HCT116 (cell line): ENCODE data around the gene CACNA1S. TPM values are rescaled to one million over a fixed set of nuclear protein-coding genes. Genes with fewer than 3 reads are reported as not detected.

Experiments used
- ATAC-seq: fragments of 200-7000 bp; cut with Tn5 transposase; 2 replicates; pipeline ENCODE4 v1.9.1; 2020; ENCODE audit warnings: mild to moderate bottlenecking, moderate library complexity
- BruUV-seq: library from RNA; stranded (reverse); fragments of 400-500 nt; replicated peaks from 2 replicates; lab custom pipeline; 2021; lab: Mats Ljungman, UMichigan
- CTCF ChIA-PET: fragments of 300-600 bp; sonication (Branson Sonifier 250); formaldehyde crosslinking; loops from one replicate; lab custom pipeline; 2021; ENCODE audit warnings: antibody characterized with exemption; lab: Charles Lee
- POLR2A ChIA-PET: fragments of 300-600, 350-600 bp; sonication (Branson Sonifier 250); formaldehyde crosslinking; loops from one replicate; lab custom pipeline; 2021; ENCODE audit warnings: antibody characterized with exemption; lab: Charles Lee
- RAD21 ChIA-PET, 2 experiments: fragments of 300-600 bp; sonication (Branson Sonifier 250); formaldehyde crosslinking; loops; one replicate each; lab custom pipeline; 2023; ENCODE audit warnings: low total read pairs in 2 of 2; ENCODE audit not compliant: uncharacterized antibody in 2 of 2, unreplicated experiment in 2 of 2, low non-redundant PET in 1 of 2; lab: Charles Lee
- DNase-seq: peaks from one replicate; pipeline ENCODE4 v3.0.0-alpha.2; 2010; ENCODE audit warnings: low read depth, low spot score
- H2AFZ ChIP-seq: fragments of 200-600 bp; shearing (Covaris generic), sonication (generic); 2 replicates; pipeline ENCODE4 v1.6.1; 2017; ENCODE audit warnings: low read depth, mixed run types, mixed read lengths, antibody characterized with exemption, low read length; ENCODE audit not compliant: poor library complexity, severe bottlenecking
- H3K27ac ChIP-seq: 2 replicates; pipeline ENCODE4 v1.5.1; 2012; ENCODE audit warnings: low read depth, low read length
- H3K27me3 ChIP-seq: fragments of 200-600 bp; sonication (generic); 2 replicates; pipeline ENCODE4 v1.6.1; 2016; ENCODE audit warnings: mixed run types, low read length, mixed read lengths; ENCODE audit not compliant: insufficient read depth
- H3K36me3 ChIP-seq, 2 experiments: fragments of 200-500 bp in 1 of 2; fragments of 200-600 bp in 1 of 2; sonication (Bioruptor generic) in 1 of 2; sonication (generic) in 1 of 2; 2 replicates each; pipeline versions ENCODE4 v1.5.1 to v1.6.1; 2014 to 2016; ENCODE audit warnings: low read length in 2 of 2, inconsistent platforms in 1 of 2, mixed read lengths in 1 of 2, mixed run types in 1 of 2; ENCODE audit not compliant: insufficient read depth in 2 of 2, control insufficient read depth in 1 of 2
- H3K4me1 ChIP-seq, 2 experiments: fragments of 200-600 bp in 1 of 2; sonication (generic) in 1 of 2; 2 replicates each; pipeline versions ENCODE4 v1.5.1 to v1.6.1; 2012 to 2017; ENCODE audit warnings: low read length in 2 of 2, inconsistent platforms in 1 of 2, mild to moderate bottlenecking in 1 of 2, mixed read lengths in 1 of 2, mixed run types in 1 of 2, moderate library complexity in 1 of 2; ENCODE audit not compliant: insufficient read depth in 2 of 2, control insufficient read depth in 1 of 2
- H3K4me2 ChIP-seq: fragments of 200-600 bp; sonication (generic); 2 replicates; pipeline ENCODE4 v1.6.1; 2017; ENCODE audit warnings: mixed run types, low read length, mixed read lengths
- H3K4me3 ChIP-seq, 2 experiments: fragments of 200-600 bp in 1 of 2; sonication (generic) in 1 of 2; replicated peaks in 1 of 2; 2 replicates each; pipeline ENCODE4 v1.5.1; 2011 to 2016; ENCODE audit warnings: low read length in 2 of 2, control low read depth in 1 of 2, low read depth in 1 of 2, mild to moderate bottlenecking in 1 of 2, mixed read lengths in 1 of 2, mixed run types in 1 of 2
- H3K79me2 ChIP-seq: fragments of 200-600 bp; sonication (generic); 2 replicates; pipeline ENCODE4 v1.6.1; 2017; ENCODE audit warnings: mild to moderate bottlenecking, mixed run types, low read length, moderate library complexity, mixed read lengths; ENCODE audit not compliant: insufficient read depth
- H3K9ac ChIP-seq: fragments of 200-600 bp; sonication (generic); 2 replicates; pipeline ENCODE4 v1.6.1; 2016; ENCODE audit warnings: low read length, mixed read lengths
- H3K9me2 ChIP-seq: fragments of 200-600 bp; sonication (generic), shearing (Covaris generic); 2 replicates; pipeline ENCODE4 v1.6.1; 2017; ENCODE audit warnings: mixed run types, mild to moderate bottlenecking, moderate library complexity; ENCODE audit not compliant: insufficient read depth
- H3K9me3 ChIP-seq, 2 experiments: fragments of 200-500 bp in 1 of 2; fragments of 200-600 bp in 1 of 2; sonication (Bioruptor generic) in 1 of 2; sonication (generic) in 1 of 2; 2 replicates each; pipeline ENCODE4 v1.6.1; 2014 to 2017; ENCODE audit warnings: low read length in 2 of 2, mixed read lengths in 2 of 2, inconsistent platforms in 1 of 2, low read depth in 1 of 2, mild to moderate bottlenecking in 1 of 2, mixed run types in 1 of 2, moderate library complexity in 1 of 2; ENCODE audit not compliant: control insufficient read depth in 1 of 2, insufficient read depth in 1 of 2
- H4K20me1 ChIP-seq: fragments of 200-600 bp; sonication (generic), shearing (Covaris generic); 2 replicates; pipeline ENCODE4 v1.6.1; 2017; ENCODE audit warnings: mixed run types, mild to moderate bottlenecking, moderate library complexity; ENCODE audit not compliant: insufficient read depth
- ATF3 ChIP-seq: IDR thresholded peaks from 2 replicates; pipeline ENCODE4 v1.6.1; 2012
- CTCF ChIP-seq, 3 experiments: fragments of 200-600 bp in 1 of 3; sonication (generic) in 1 of 3; IDR thresholded peaks in 2 of 3; conservative IDR thresholded peaks in 1 of 3; 2 replicates each; pipeline ENCODE4 v1.5.1; 2012 to 2017; ENCODE audit warnings: low read depth in 2 of 3, low read length in 2 of 3, antibody characterized with exemption in 1 of 3, borderline replicate concordance in 1 of 3, control low read depth in 1 of 3, mild to moderate bottlenecking in 1 of 3, mixed read lengths in 1 of 3, mixed run types in 1 of 3, moderate library complexity in 1 of 3; ENCODE audit not compliant: insufficient read depth in 1 of 3
- EGR1 ChIP-seq: IDR thresholded peaks from 2 replicates; pipeline ENCODE4 v1.6.1; 2012; ENCODE audit warnings: low read depth
- ELF1 ChIP-seq: IDR thresholded peaks from 2 replicates; pipeline ENCODE4 v1.6.1; 2012; ENCODE audit warnings: low read depth, borderline replicate concordance
- FOSL1 ChIP-seq: IDR thresholded peaks from 2 replicates; pipeline ENCODE4 v1.6.1; 2012; ENCODE audit warnings: low read depth
- POLR2A ChIP-seq: IDR thresholded peaks from 2 replicates; pipeline ENCODE4 v1.7.0; 2011; ENCODE audit warnings: borderline replicate concordance; ENCODE audit not compliant: insufficient read depth, insufficient read length; ENCODE audit errors: extremely low read depth
- POLR2AphosphoS5 ChIP-seq: IDR thresholded peaks from 2 replicates; pipeline ENCODE4 v1.6.1; 2011; ENCODE audit warnings: mild to moderate bottlenecking, low read depth, low read length, moderate library complexity
- RAD21 ChIP-seq: IDR thresholded peaks from 2 replicates; pipeline ENCODE4 v1.6.1; 2012; ENCODE audit warnings: low read depth, mild to moderate bottlenecking
- SIN3A ChIP-seq: IDR thresholded peaks from 2 replicates; pipeline ENCODE4 v1.6.1; 2012; ENCODE audit warnings: low read depth
- SP1 ChIP-seq: IDR thresholded peaks from 2 replicates; pipeline ENCODE4 v1.6.1; 2012; ENCODE audit warnings: low read depth
- SRF ChIP-seq: IDR thresholded peaks from 2 replicates; pipeline ENCODE4 v1.6.1; 2012; ENCODE audit warnings: low read depth
- TCF7L2 ChIP-seq: IDR thresholded peaks from 2 replicates; pipeline ENCODE4 v1.7.0; 2011; ENCODE audit warnings: borderline replicate concordance, inconsistent platforms; ENCODE audit not compliant: insufficient read depth, insufficient read length; ENCODE audit errors: extremely low read depth
- ZBTB33 ChIP-seq: IDR thresholded peaks from 2 replicates; pipeline ENCODE4 v1.6.1; 2011; ENCODE audit warnings: mild to moderate bottlenecking, low read length, moderate library complexity; ENCODE audit not compliant: insufficient replicate concordance; ENCODE audit errors: extremely low read depth
- intact Hi-C: fragments of 100-400 bp; cut with micrococcal nuclease; formaldehyde crosslinking; loops from 2 replicates; pipeline ENCODE4 v1.10.0; 2022
- total RNA-seq: library from RNA; stranded (reverse); gene quantifications from one replicate; pipeline ENCODE4 v1.2.1, GENCODE V29; 2021; ENCODE audit not compliant: unreplicated experiment

CACNA1S gene
- total RNA-seq, 1 experiment from 2014 or later, result not detected

DNA sequence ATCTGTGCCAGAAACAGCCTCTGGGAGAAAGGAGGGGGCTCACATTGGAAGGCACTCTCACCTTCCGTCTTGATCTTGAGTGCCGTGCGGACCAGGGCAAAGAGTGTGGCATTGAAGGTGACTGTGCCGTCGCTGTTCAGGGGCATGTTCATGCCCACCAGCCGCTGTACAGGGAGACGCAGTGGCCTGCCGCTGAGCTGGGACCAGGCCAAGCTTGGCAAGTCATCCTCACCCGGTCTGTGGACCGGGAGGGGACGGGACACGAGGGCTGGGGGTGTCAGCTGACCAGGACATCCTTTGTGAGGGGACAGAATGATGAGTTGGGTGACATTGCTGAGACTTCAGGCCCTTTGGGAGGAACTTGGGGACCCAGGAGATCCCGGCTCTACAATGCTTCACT is 63.7 kb downstream of the CACNA1S start:
- BruUV-seq, result no TSS peak
- H3K27me3 ChIP-seq, result no peaks in the 10 kb centered on the region
- intact Hi-C loops, result loop anchor here (10.0 kb wide), 1 partner anchor 494 kb away; no protein-coding TSS in a partner anchor
- CTCF ChIA-PET, result interaction anchor here (1.5 kb wide), 1 partner anchor 37 kb away, joined by 4 read pairs; no protein-coding TSS in a partner anchor
- ATAC-seq, result no peak
- no peaks in the 10 kb centered on the region for H3K79me2 ChIP-seq
- TF ChIP-seq ELF1 (no peak), ATF3 (no peak), EGR1 (no peak), SRF (no peak), POLR2AphosphoS5 (no peak), SIN3A (no peak), FOSL1 (no peak), SP1 (no peak), CTCF (IDR thresholded peaks at IDR 0.05 in 2 of 3, conservative IDR thresholded peaks at IDR 0.05 in 1 of 3; ENCODE audit: borderline replicate concordance in 1 of 3, insufficient read depth in 1 of 3, low read depth in 2 of 3, low read length in 2 of 3) (no peak), POLR2A (no peak), ZBTB33 (no peak), TCF7L2 (no peak), RAD21 (no peak)
- no peak overlapping the region for H2AFZ ChIP-seq
- H3K9ac ChIP-seq, result no peak overlapping the region
- no peak for DNase-seq
- no peaks in the 10 kb centered on the region for H3K36me3 ChIP-seq
- POLR2A ChIA-PET, result no interaction called here
- no peak overlapping the region for H3K4me3 ChIP-seq
- H3K27ac ChIP-seq, result no peak overlapping the region
- no peaks in the 10 kb centered on the region for H4K20me1 ChIP-seq
- H3K9me3 ChIP-seq, result no peaks in the 10 kb centered on the region
- no peaks in the 10 kb centered on the region for H3K4me1 ChIP-seq
- H3K4me2 ChIP-seq, result no peak overlapping the region
- H3K9me2 ChIP-seq, result no peaks in the 10 kb centered on the region
- RAD21 ChIA-PET, result no interaction called here
